Common myeloid progenitor, CD34-positive (primary cell): Measurements from ENCODE around the gene CLPSL2.

ENCODE experiments used
- CTCF ChIA-PET: fragments of 350-600 bp; sonication (Branson Sonifier 250); formaldehyde crosslinking; loops from one replicate; lab custom pipeline; 2021; ENCODE audit warnings: antibody characterized with exemption; lab: Charles Lee
- POLR2A ChIA-PET: fragments of 350-600 bp; sonication (Branson Sonifier 250); formaldehyde crosslinking; loops from one replicate; lab custom pipeline; 2021; ENCODE audit warnings: antibody characterized with exemption; lab: Charles Lee
- DNase-seq, 3 donors: peaks; one replicate each; pipeline versions ENCODE4 v3.0.0 to v3.0.0-alpha.2; 2013
- H3K27ac ChIP-seq, 2 experiments: 1 replicate in 1 of 2; 2 replicates in 1 of 2; pipeline ENCODE4 v1.7.0; 2013; ENCODE audit warnings: inconsistent platforms in 2 of 2, low read length in 2 of 2, mild to moderate bottlenecking in 2 of 2, low read depth in 1 of 2, moderate library complexity in 1 of 2; ENCODE audit not compliant: severe bottlenecking in 2 of 2, insufficient read depth in 1 of 2, poor library complexity in 1 of 2
- H3K27me3 ChIP-seq, 5 experiments: replicated peaks in 2 of 5; 1 replicate in 3 of 5; 2 replicates in 2 of 5; pipeline versions ENCODE4 v1.6.1 to v1.7.0; 2013; ENCODE audit warnings: low read length in 4 of 5, mild to moderate bottlenecking in 2 of 5, moderate library complexity in 2 of 5, inconsistent platforms in 1 of 5; ENCODE audit not compliant: insufficient read depth in 5 of 5, control insufficient read depth in 4 of 5
- H3K36me3 ChIP-seq, 4 experiments: 1 replicate in 2 of 4; 2 replicates in 2 of 4; pipeline versions ENCODE4 v1.6.1 to v1.7.0; 2013; ENCODE audit warnings: low read length in 3 of 4, control low read depth in 1 of 4, mild to moderate bottlenecking in 1 of 4; ENCODE audit not compliant: control insufficient read depth in 4 of 4, insufficient read depth in 4 of 4
- H3K4me1 ChIP-seq, 4 experiments: 1 replicate in 3 of 4; 2 replicates in 1 of 4; pipeline versions ENCODE4 v1.6.1 to v1.7.1; 2013; ENCODE audit warnings: low read length in 3 of 4, mild to moderate bottlenecking in 3 of 4, control low read depth in 1 of 4, inconsistent platforms in 1 of 4, moderate library complexity in 1 of 4; ENCODE audit not compliant: control insufficient read depth in 4 of 4, insufficient read depth in 4 of 4; ENCODE audit errors: control extremely low read depth in 1 of 4
- H3K4me3 ChIP-seq, 7 experiments: 1 replicate in 4 of 7; 2 replicates in 3 of 7; pipeline versions ENCODE4 v1.5.1 to v1.7.0; 2013; ENCODE audit warnings: mild to moderate bottlenecking in 7 of 7, low read length in 6 of 7, moderate library complexity in 6 of 7, inconsistent platforms in 2 of 7, low read depth in 2 of 7, control low read depth in 1 of 7; ENCODE audit not compliant: insufficient read depth in 4 of 7, control insufficient read depth in 1 of 7; ENCODE audit errors: extremely low read depth in 1 of 7
- H3K9me3 ChIP-seq, 5 experiments: 1 replicate in 4 of 5; 2 replicates in 1 of 5; pipeline versions ENCODE4 v1.6.1 to v1.7.1; 2013; ENCODE audit warnings: low read length in 4 of 5, mild to moderate bottlenecking in 2 of 5, inconsistent platforms in 1 of 5, low read depth in 1 of 5, moderate library complexity in 1 of 5; ENCODE audit not compliant: control insufficient read depth in 4 of 5, insufficient read depth in 2 of 5; ENCODE audit errors: control extremely low read depth in 1 of 5
- WGBS: methylation state at CpG from one replicate; pipeline ENCODE4 v1.1.5; 2013; ENCODE audit not compliant: insufficient coverage; 5-methylcytosine and 5-hydroxymethylcytosine counted together

The CLPSL2 gene

DNA sequence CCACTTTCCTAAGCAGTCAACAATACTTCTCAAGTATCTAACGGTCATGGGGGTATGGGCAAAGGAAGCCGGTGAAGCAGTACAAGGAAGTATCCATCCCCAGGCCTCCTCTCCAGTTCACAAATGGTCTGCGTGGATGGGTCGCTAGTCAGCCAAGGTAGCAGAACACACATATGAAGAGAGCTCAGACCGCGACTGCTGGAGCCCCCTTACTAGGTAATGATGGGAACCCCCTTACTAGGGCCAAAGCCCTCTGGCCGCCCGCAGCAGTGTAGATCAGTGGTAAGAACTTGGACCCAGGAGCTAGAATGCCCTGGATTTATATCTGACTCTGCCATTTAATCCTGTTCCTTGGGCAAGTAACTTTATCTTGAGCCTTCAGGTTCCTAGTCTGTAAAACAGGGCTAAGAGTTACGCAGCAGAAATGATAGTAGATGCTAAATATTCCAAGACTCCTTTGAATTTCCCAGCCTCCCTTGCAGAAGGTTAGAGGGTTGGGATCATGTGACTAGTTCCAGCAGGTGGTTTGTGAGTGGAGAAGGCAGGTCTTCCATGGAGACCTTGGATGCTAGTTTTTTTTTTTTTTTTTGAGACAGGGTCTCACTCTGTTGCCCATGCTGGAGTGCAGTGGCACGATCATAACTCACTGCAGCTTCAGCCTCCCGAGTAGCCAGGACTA, 2.1 kb upstream of the CLPSL2 start:
- Histone ChIP-seq H3K4me1 (peaks cover 0 to 29% (median 21%) of the 10 kb centered on the region in 4 experiments), H3K36me3 (no peaks in the 10 kb centered on the region), H3K4me3 (no peak overlapping the region), H3K9me3 (no peaks in the 10 kb centered on the region), H3K27me3 (peaks cover 0 to 17% (median 3%) of the 10 kb centered on the region in 5 experiments), H3K27ac (no peak overlapping the region)
- ChIA-PET POLR2A (no interaction called here), CTCF (no interaction called here)
- DNase-seq: no peak
- WGBS: 85% methylated on average over 9 of the region's 11 CpGs

DNA sequence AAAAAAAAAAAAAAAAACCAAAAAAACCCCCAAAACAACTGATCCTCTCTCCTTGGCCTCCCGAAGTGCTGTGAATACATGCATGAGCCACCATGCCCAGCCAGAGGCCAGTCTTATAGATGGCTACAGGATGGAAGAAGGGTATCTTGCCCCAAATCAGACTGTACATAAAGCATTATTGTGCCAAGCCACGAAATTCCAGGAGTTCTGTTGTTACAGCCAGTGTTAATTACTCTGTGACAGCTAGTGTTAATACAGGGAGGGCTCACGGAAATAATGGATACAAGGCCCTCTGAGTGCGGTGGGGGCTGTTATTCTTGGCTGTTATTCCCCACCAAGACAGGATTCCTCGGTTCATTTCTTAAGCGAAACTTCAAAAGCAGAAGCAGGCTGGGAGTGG, 1.4 kb upstream of the CLPSL2 start:
- no peaks in the 10 kb centered on the region for H3K36me3 ChIP-seq
- H3K27ac ChIP-seq: no peak overlapping the region
- 97% methylated on average over 6 of the region's 6 CpGs for WGBS
- POLR2A ChIA-PET: no interaction called here
- H3K9me3 ChIP-seq: no peaks in the 10 kb centered on the region
- H3K27me3 ChIP-seq: peaks cover 0 to 17% (median 3%) of the 10 kb centered on the region in 5 experiments
- no peak overlapping the region for H3K4me3 ChIP-seq
- H3K4me1 ChIP-seq: peaks cover 0 to 29% (median 21%) of the 10 kb centered on the region in 4 experiments
- CTCF ChIA-PET: no interaction called here
- DNase-seq: no peak

GRCh38 chr6:35777356-35778102, 1.1 kb downstream of the CLPSL2 start:
- WGBS: 97% methylated on average over 8 of the region's 10 CpGs
- Histone ChIP-seq H3K36me3 (no peaks in the 10 kb centered on the region), H3K4me1 (peaks cover 0 to 11% (median 8%) of the 10 kb centered on the region in 4 experiments), H3K9me3 (no peaks in the 10 kb centered on the region), H3K4me3 (no peak overlapping the region), H3K27ac (no peak overlapping the region), H3K27me3 (peaks cover 0 to 21% (median 6%) of the 10 kb centered on the region in 5 experiments)
- DNase-seq: no peak
- CTCF ChIA-PET: no interaction called here
- POLR2A ChIA-PET: no interaction called here

DNA sequence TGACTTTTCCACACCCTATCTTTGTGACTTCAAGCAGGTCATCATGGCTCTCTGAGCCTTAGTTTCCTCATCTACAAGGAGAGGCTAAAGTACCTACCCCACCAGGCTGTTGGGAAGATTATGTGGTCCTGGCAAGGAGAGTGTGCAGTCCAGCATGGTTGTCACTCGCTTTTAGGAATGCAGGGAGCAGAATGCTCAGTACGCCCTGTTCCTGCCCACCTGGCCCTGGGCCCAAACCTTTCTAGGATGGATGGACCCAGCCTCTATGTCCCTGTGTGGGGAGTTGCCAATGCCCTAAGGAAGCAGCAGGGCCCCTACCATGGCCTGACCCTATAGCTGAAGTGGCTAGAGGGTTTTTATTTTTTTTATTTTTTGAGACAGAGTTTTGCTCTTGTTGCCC, 2.0 kb downstream of the CLPSL2 start:
- ChIA-PET POLR2A (no interaction called here), CTCF (no interaction called here)
- WGBS: 86% methylated on average over 2 of the region's 2 CpGs
- Histone ChIP-seq H3K4me3 (no peak overlapping the region), H3K4me1 (peaks cover 0 to 11% (median 8%) of the 10 kb centered on the region in 4 experiments), H3K27ac (no peak overlapping the region), H3K27me3 (peaks cover 0 to 21% (median 6%) of the 10 kb centered on the region in 5 experiments), H3K36me3 (no peaks in the 10 kb centered on the region), H3K9me3 (no peaks in the 10 kb centered on the region)
- no peak for DNase-seq

- ChIA-PET POLR2A (no interaction called here), CTCF (no interaction called here)
- H3K27me3 ChIP-seq: peaks cover 0 to 33% (median 8%) of the 10 kb centered on the region in 5 experiments
- WGBS: 95% methylated on average over 2 of the region's 7 CpGs
- DNase-seq: no peak
- H3K9me3 ChIP-seq: no peaks in the 10 kb centered on the region
- no peak within 1 kb of the TSS for H3K4me3 ChIP-seq
- no peak within 1 kb of the TSS for H3K27ac ChIP-seq
- H3K36me3 ChIP-seq: no peaks in the 10 kb centered on the region
- peaks cover 0 to 9% (median 8%) of the 10 kb centered on the region in 4 experiments for H3K4me1 ChIP-seq
These were observed 4.3 kb downstream of the CLPSL2 start, which contains the start of gene CLPSL1 for GRCh38 chr6:35780719-35781118. TSS of gene CLPSL1 (plus strand) at chr6:35781019. CDS start at chr6:35781111, 92 bp downstream.

DNA sequence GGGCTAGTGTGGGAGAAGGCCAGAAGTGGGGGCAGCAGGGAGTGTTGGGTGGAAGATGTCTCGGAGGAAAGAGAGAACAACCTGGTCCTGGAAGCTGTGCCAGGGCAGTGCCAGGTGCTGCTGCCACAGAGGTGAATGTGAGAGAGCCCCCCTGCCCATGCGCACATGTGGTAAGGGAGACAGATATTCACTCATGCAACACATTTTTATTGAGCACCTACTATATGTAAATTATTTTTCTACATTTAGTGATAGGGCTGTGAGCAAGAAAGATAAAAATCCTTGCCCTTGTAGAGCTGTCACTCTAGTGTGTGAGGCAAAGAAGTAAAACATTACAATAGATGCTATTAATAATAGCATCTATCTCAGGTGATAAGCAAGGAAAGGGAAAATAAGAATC, 4.9 kb downstream of the CLPSL2 start:
- ChIA-PET POLR2A (no interaction called here), CTCF (no interaction called here)
- WGBS: 100% methylated on average over 1 of the region's 2 CpGs
- Histone ChIP-seq H3K4me1 (peaks cover 0 to 7% (median 5%) of the 10 kb centered on the region in 4 experiments), H3K9me3 (no peaks in the 10 kb centered on the region), H3K27me3 (peaks cover 1 to 33% (median 8%) of the 10 kb centered on the region in 5 experiments), H3K4me3 (no peak overlapping the region), H3K27ac (no peak overlapping the region), H3K36me3 (no peaks in the 10 kb centered on the region)
- no peak for DNase-seq

DNA sequence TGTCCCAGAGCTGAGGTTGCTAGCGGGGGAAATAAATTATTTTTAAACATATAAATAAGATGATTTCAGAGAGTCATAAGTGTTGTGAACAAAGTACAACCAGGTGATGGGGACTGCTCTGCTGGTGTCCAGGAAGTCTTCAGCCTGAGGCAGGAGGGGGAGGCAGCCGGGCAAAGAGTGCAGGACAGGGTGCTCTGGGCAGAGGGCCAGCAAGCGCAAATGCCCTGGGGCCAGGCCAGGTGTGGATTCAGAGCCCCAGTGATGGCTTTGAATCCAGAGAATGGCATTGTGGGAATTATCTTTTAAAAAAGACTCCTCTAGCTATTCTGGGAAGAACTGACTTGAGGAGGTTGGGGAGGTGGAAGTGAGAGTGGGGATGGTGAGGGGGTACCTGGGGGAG, 6.0 kb downstream of the CLPSL2 start:
- no peaks in the 10 kb centered on the region for H3K36me3 ChIP-seq
- peaks cover 2 to 34% (median 16%) of the 10 kb centered on the region in 5 experiments for H3K27me3 ChIP-seq
- peaks cover 0 to 3% (median 1%) of the 10 kb centered on the region in 4 experiments for H3K4me1 ChIP-seq
- CTCF ChIA-PET: no interaction called here
- no peak overlapping the region for H3K4me3 ChIP-seq
- no peaks in the 10 kb centered on the region for H3K9me3 ChIP-seq
- H3K27ac ChIP-seq: no peak overlapping the region
- POLR2A ChIA-PET: no interaction called here
- WGBS: 83% methylated on average over 2 of the region's 3 CpGs
- no peak for DNase-seq
